ENCODE measurements around the gene ZCCHC7. TPM values are rescaled to one million over a fixed set of nuclear protein-coding genes. Genes with fewer than 3 reads are reported as not detected.

The ZCCHC7 gene
- total and polyA plus RNA-seq, 4 donors: 3.3 to 9.7 (median 7.6) TPM

DNA sequence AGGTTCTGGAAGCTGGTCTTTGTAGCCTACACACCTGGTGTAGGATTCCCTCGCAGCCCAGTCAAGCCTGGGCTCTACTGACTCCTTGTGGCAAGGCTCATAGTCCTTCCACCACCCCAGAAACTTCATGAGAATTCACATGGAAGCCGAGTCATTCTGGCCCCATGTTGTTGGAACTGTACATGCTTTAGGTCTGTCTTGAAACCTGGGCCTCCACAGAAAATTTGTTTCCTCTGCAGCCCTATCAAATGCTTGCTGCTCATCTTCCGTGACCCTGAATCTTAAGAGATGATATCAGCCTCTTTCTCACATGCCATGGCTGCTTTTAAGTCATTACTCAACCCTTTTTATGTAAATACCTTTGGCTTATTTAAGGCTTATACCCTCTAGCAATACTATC, 188.8 kb downstream of the ZCCHC7 start:
- H3K9ac ChIP-seq (ENCODE audit: low read depth in 1 of 2, low read length in 2 of 2): no peak overlapping the region
- H3K4me1 ChIP-seq (ENCODE audit: control insufficient read depth in 4 of 4, insufficient read depth in 4 of 4, low read length in 3 of 4): no peaks in the 10 kb centered on the region
- no peak for DNase-seq (ENCODE audit: low spot score)
- 97% methylated on average over 3 of the region's 3 CpGs for WGBS
- peaks cover 0 to 5% (median 3%) of the 10 kb centered on the region in 4 donors for H3K36me3 ChIP-seq (ENCODE audit: control insufficient read depth in 4 of 4, insufficient read depth in 3 of 4, low read depth in 1 of 4, low read length in 3 of 4)
- no peak overlapping the region for H3K4me3 ChIP-seq (ENCODE audit: low read depth in 1 of 3, low read length in 3 of 3)
- no peaks in the 10 kb centered on the region for H3K27me3 ChIP-seq (ENCODE audit: control insufficient read depth in 4 of 4, insufficient read depth in 4 of 4, low read length in 3 of 4)
- no peak overlapping the region for H3K27ac ChIP-seq (ENCODE audit: low read depth in 1 of 2, low read length in 2 of 2)
- H3K9me3 ChIP-seq (ENCODE audit: control insufficient read depth in 4 of 4, low read length in 3 of 4): no peaks in the 10 kb centered on the region
- peak; percentile 14 to 48 for TF ChIP-seq RAD21 (IDR thresholded peaks at IDR 0.05)
- TF ChIP-seq, protein P1, sequence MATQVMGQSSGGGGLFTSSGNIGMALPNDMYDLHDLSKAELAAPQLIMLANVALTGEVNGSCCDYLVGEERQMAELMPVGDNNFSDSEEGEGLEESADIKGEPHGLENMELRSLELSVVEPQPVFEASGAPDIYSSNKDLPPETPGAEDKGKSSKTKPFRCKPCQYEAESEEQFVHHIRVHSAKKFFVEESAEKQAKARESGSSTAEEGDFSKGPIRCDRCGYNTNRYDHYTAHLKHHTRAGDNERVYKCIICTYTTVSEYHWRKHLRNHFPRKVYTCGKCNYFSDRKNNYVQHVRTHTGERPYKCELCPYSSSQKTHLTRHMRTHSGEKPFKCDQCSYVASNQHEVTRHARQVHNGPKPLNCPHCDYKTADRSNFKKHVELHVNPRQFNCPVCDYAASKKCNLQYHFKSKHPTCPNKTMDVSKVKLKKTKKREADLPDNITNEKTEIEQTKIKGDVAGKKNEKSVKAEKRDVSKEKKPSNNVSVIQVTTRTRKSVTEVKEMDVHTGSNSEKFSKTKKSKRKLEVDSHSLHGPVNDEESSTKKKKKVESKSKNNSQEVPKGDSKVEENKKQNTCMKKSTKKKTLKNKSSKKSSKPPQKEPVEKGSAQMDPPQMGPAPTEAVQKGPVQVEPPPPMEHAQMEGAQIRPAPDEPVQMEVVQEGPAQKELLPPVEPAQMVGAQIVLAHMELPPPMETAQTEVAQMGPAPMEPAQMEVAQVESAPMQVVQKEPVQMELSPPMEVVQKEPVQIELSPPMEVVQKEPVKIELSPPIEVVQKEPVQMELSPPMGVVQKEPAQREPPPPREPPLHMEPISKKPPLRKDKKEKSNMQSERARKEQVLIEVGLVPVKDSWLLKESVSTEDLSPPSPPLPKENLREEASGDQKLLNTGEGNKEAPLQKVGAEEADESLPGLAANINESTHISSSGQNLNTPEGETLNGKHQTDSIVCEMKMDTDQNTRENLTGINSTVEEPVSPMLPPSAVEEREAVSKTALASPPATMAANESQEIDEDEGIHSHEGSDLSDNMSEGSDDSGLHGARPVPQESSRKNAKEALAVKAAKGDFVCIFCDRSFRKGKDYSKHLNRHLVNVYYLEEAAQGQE (IDR thresholded peaks at IDR 0.05): no peak
- no peak for TF ChIP-seq JUND (IDR thresholded peaks at IDR 0.05)
- no peak for TF ChIP-seq SP1 (IDR thresholded peaks at IDR 0.05)
- TF ChIP-seq GABPA (IDR thresholded peaks at IDR 0.05 in 1 of 2, conservative IDR thresholded peaks at IDR 0.05 in 1 of 2): no peak

DNA sequence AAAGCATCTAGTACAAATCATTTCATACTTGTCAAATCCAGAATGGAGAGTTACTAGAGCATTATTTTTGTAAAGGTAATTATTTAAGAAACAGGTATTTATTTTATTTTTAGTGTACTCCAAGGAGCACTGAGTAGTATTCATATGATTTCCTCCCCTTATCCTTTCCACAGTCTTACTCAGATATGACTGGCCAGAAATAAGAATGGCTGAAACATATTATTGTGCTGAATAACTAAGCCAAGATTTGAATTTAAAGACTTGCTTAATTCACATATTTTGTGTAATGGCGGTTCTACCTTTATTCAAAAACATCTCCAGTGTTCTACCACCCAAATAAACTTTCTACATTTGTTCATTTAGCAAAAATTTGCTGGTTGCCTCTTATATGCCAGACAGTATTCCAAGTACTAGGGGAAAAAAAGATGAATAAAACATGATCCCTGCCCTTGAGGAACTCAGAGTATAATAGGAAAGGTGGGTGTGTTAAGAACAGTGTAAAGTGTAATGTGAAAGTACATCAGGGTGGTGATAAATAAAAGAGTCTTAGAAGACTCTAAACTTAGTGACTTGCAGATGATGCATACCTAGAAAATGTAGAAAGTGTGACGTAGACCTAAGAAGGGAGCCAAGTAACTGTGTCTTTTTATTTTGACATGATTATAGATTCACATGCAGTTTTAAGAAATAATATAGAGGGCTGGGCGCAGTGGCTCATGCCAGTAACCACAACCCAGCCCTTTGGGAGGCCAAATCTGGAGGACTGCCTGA, 191.7 kb downstream of the ZCCHC7 start:
- 97% methylated on average over 3 of the region's 3 CpGs for WGBS
- DNase-seq (ENCODE audit: low spot score): no peak
- H3K4me1 ChIP-seq (ENCODE audit: control insufficient read depth in 4 of 4, insufficient read depth in 4 of 4, low read length in 3 of 4): no peaks in the 10 kb centered on the region

More for the DNA sequence above, 191.7 kb downstream of the ZCCHC7 start:
- peaks cover 0 to 2% (median 1%) of the 10 kb centered on the region in 4 donors for H3K36me3 ChIP-seq (ENCODE audit: control insufficient read depth in 4 of 4, insufficient read depth in 3 of 4, low read depth in 1 of 4, low read length in 3 of 4)
- H3K27me3 ChIP-seq (ENCODE audit: control insufficient read depth in 4 of 4, insufficient read depth in 4 of 4, low read length in 3 of 4): no peaks in the 10 kb centered on the region
- H3K27ac ChIP-seq (ENCODE audit: low read depth in 1 of 2, low read length in 2 of 2): no peak overlapping the region
- TF ChIP-seq, protein P2, sequence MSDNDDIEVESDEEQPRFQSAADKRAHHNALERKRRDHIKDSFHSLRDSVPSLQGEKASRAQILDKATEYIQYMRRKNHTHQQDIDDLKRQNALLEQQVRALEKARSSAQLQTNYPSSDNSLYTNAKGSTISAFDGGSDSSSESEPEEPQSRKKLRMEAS (IDR thresholded peaks at IDR 0.05): no peak
- TF ChIP-seq, protein P3, sequence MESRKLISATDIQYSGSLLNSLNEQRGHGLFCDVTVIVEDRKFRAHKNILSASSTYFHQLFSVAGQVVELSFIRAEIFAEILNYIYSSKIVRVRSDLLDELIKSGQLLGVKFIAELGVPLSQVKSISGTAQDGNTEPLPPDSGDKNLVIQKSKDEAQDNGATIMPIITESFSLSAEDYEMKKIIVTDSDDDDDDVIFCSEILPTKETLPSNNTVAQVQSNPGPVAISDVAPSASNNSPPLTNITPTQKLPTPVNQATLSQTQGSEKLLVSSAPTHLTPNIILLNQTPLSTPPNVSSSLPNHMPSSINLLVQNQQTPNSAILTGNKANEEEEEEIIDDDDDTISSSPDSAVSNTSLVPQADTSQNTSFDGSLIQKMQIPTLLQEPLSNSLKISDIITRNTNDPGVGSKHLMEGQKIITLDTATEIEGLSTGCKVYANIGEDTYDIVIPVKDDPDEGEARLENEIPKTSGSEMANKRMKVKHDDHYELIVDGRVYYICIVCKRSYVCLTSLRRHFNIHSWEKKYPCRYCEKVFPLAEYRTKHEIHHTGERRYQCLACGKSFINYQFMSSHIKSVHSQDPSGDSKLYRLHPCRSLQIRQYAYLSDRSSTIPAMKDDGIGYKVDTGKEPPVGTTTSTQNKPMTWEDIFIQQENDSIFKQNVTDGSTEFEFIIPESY (IDR thresholded peaks at IDR 0.05): no peak
- TF ChIP-seq HNF4G (IDR thresholded peaks at IDR 0.05) (no peak), JUND (IDR thresholded peaks at IDR 0.05) (no peak), RXRA (IDR thresholded peaks at IDR 0.05) (no peak), TAF1 (conservative IDR thresholded peaks at IDR 0.05) (no peak), EGR1 (IDR thresholded peaks at IDR 0.05; ENCODE audit: low read depth in 2 of 2) (no peak), NR2F2 (IDR thresholded peaks at IDR 0.05) (no peak), SP1 (IDR thresholded peaks at IDR 0.05) (no peak), RAD21 (IDR thresholded peaks at IDR 0.05) (no peak), YY1 (IDR thresholded peaks at IDR 0.05) (no peak), FOXA2 (IDR thresholded peaks at IDR 0.05) (no peak), HNF4A (conservative IDR thresholded peaks at IDR 0.05) (no peak), FOXA1 (IDR thresholded peaks at IDR 0.05) (no peak), GABPA (IDR thresholded peaks at IDR 0.05 in 1 of 2, conservative IDR thresholded peaks at IDR 0.05 in 1 of 2) (no peak)
- TF ChIP-seq, protein P4, sequence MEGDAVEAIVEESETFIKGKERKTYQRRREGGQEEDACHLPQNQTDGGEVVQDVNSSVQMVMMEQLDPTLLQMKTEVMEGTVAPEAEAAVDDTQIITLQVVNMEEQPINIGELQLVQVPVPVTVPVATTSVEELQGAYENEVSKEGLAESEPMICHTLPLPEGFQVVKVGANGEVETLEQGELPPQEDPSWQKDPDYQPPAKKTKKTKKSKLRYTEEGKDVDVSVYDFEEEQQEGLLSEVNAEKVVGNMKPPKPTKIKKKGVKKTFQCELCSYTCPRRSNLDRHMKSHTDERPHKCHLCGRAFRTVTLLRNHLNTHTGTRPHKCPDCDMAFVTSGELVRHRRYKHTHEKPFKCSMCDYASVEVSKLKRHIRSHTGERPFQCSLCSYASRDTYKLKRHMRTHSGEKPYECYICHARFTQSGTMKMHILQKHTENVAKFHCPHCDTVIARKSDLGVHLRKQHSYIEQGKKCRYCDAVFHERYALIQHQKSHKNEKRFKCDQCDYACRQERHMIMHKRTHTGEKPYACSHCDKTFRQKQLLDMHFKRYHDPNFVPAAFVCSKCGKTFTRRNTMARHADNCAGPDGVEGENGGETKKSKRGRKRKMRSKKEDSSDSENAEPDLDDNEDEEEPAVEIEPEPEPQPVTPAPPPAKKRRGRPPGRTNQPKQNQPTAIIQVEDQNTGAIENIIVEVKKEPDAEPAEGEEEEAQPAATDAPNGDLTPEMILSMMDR (IDR thresholded peaks at IDR 0.05; ENCODE audit: low read depth, low read length, missing input control): no peak
- TF ChIP-seq, protein P5, sequence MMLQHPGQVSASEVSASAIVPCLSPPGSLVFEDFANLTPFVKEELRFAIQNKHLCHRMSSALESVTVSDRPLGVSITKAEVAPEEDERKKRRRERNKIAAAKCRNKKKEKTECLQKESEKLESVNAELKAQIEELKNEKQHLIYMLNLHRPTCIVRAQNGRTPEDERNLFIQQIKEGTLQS (IDR thresholded peaks at IDR 0.05): no peak
- TF ChIP-seq, protein P1 (IDR thresholded peaks at IDR 0.05): no peak
- H3K4me3 ChIP-seq (ENCODE audit: low read depth in 1 of 3, low read length in 3 of 3): no peak overlapping the region
- no peak overlapping the region for H3K9ac ChIP-seq (ENCODE audit: low read depth in 1 of 2, low read length in 2 of 2)
- H3K9me3 ChIP-seq (ENCODE audit: control insufficient read depth in 4 of 4, low read length in 3 of 4): no peaks in the 10 kb centered on the region
